GM12801 (cell line): Measurements from ENCODE around the gene SLC35F3.

Experiments
- CTCF ChIP-seq: IDR thresholded peaks from one replicate; pipeline ENCODE4 v1.5.1; 2011; ENCODE audit warnings: control low read depth; ENCODE audit not compliant: insufficient read length; ENCODE audit errors: extremely low read depth

SLC35F3 gene

GRCh38 chr1:233868461-233868860 is 36.0 kb upstream of the SLC35F3 start:
- no peak for TF ChIP-seq CTCF

DNA sequence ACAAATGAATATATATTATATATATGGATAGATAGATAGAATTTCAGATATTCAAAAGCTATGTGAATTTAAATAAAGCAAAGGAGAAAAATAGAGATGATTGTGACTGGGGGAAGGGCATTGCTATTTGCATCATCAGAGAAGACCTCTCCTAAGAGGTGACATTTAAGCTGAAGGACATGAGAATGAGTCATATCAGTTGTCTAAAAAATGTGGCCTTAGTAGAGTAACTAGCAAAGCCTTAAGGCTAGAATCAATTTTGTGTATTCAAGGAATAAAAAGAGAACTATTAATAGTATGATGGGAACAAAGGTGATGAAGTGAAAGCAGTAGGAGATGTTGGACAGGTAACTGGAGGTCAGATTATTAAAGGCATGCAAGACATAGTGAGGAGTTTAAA is 34.8 kb upstream of the SLC35F3 start:
- no peak for TF ChIP-seq CTCF

- no peak for TF ChIP-seq CTCF
Measured at GRCh38 chr1:233873666-233874065, 30.8 kb upstream of the SLC35F3 start.

DNA sequence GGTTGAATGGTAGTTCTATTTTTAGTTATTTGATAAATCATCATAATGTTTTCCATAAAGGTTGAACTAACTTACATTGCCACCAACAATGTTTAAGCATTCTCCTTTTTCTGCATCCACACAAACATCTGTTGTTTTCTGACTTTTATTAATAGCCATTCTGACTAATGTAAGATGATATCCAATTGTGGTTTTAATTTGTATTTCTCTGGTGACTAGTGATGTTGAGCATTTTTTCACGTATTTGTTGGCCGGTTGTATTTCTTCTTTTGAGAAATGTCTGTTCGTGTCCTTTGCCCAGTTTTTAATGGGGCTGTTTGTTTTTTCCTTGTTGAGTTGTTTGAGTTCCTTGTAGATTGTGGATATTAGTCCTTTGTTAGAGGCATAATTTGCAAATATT is 24.6 kb upstream of the SLC35F3 start:
- TF ChIP-seq CTCF, result no peak

DNA sequence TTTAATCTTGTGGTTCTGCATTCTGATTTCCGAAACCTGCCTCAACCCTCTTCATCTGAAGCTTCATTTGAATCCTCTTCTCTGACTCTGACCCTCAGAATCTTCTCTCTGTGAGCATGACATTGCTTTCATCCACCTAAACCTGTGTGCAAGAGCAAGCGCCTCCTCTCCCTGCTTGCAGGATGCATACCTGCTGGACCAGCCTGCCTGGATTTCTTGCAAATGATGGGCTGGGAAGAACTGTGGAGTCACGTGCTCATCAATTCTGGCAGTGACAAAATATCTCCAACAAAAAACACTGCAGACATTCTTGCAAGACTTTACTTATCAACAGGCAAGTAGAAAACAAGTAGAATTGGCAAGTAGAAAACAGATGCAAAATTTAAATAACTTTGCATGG is 20.8 kb upstream of the SLC35F3 start:
- no peak for TF ChIP-seq CTCF

DNA sequence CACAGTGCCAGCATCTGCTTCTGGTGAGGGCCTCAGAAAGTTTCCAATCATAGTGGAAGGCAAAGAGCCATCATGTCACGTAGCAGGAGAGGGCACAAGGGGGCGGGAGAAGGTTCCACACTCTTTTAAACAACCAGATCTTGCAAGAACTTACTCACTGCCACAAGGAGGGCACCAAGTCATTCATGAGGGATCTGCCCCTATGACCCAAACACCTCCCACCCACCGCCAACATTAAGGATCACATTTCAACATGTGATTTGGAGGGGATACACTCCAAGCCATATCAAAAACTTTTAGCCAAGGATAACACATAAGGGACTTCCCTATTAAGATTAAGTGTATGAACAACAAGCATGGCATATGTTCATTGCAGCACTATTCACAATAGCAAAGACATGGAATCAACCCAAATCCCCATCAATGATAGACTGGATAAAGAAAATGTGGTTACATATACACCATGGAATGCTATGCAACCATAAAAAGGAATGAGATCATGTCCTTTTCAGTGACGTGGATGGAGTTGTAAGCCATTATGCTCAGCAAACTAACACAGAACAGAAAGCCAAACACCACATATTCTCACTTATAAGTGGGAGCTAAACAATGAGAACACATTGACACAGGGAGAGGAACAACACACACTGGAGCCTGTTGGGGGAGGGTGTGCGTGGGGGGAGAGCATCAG is 19.9 kb upstream of the SLC35F3 start:
- no peak for TF ChIP-seq CTCF

GRCh38 chr1:233885196-233885920 is 19.1 kb upstream of the SLC35F3 start:
- no peak for TF ChIP-seq CTCF
